AG10803 (cell line): ENCODE measurements around the gene CALHM1.

Experiments used
- DNase-seq: peaks from one replicate; pipeline ENCODE4 v3.0.0; 2010; ENCODE audit warnings: low read depth
- H3K4me3 ChIP-seq: 2 replicates; pipeline ENCODE4 v1.5.1; 2011; ENCODE audit warnings: mild to moderate bottlenecking, low read length, control low read depth
- TF ChIP-seq, protein P1 (sequence below): conservative IDR thresholded peaks from 2 replicates; pipeline ENCODE4 v1.5.1; 2011; ENCODE audit warnings: mild to moderate bottlenecking, low read length, control low read depth, inconsistent platforms

CALHM1 gene

DNA sequence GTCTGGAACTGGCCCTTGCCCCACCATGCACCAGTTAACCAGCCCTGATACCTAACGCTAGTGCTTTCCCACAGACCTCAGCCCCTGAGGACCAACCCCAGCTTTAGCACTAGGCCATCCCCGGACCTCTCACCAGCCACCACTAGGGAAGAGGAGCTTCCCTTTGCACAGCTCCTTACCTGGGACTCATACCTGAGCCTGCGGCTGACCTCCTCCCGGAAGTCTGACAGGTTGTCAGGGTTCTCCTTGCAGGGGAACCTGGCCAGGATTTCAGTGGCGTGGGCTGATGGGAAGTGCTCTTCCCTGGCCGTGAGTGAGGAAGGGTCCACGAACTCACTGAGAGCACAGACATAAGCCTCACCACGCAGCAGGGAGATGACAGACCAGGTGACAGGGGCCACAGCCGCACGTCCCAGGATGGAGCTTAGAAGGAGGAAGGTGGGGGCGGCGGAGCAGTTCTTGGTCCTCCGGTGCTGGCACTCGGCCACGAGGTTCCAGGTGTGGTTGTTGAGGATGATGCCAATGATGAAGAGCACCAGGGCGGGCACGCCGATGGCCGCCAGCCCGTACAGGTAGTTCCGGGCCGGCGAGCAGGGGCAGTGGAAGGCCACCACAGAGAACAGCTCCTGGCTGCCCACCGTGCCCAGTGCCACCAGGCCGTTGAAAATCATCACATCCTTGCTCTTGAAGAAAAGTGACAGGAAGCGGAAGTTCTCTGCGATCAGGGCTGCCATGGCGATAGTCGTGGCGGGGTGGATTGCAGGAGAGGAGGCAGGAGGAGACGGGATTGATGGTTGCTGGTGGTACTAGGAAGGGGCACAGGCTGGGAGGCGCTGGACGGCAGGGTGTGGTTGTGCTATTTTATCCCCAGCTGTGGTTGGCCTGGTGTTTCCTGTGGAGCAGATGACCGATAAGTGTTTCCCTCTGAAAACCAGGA lies 9.2 kb downstream of the CALHM1 start:
- peak overlapping the region; percentile 87 for H3K4me3 ChIP-seq
- DNase-seq = no peak
- TF ChIP-seq, protein P1, sequence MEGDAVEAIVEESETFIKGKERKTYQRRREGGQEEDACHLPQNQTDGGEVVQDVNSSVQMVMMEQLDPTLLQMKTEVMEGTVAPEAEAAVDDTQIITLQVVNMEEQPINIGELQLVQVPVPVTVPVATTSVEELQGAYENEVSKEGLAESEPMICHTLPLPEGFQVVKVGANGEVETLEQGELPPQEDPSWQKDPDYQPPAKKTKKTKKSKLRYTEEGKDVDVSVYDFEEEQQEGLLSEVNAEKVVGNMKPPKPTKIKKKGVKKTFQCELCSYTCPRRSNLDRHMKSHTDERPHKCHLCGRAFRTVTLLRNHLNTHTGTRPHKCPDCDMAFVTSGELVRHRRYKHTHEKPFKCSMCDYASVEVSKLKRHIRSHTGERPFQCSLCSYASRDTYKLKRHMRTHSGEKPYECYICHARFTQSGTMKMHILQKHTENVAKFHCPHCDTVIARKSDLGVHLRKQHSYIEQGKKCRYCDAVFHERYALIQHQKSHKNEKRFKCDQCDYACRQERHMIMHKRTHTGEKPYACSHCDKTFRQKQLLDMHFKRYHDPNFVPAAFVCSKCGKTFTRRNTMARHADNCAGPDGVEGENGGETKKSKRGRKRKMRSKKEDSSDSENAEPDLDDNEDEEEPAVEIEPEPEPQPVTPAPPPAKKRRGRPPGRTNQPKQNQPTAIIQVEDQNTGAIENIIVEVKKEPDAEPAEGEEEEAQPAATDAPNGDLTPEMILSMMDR = no peak

DNA sequence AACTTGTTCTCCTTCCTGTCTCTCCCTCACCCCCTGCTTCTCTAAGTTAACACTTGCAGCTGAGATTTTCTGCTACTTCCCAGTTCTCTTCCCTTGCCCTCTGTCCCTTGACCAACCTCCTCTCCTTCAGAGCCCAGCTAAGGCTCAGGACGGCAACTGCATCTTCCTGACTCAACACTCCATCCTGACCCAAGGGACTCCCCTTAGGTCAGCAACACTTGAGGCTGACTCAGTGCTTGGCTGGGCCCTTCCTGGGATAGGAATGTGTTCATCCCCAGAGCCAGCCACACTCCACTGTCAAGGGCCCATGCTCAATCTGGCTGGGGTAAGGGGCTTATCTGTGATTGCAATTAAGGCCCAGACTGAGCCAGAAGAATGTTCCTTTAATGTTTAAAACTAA lies 10.0 kb downstream of the CALHM1 start:
- DNase-seq = peak; percentile 87
- peak overlapping the region; percentile 29; the same call in 1 of the 2 replicates for H3K4me3 ChIP-seq

DNA sequence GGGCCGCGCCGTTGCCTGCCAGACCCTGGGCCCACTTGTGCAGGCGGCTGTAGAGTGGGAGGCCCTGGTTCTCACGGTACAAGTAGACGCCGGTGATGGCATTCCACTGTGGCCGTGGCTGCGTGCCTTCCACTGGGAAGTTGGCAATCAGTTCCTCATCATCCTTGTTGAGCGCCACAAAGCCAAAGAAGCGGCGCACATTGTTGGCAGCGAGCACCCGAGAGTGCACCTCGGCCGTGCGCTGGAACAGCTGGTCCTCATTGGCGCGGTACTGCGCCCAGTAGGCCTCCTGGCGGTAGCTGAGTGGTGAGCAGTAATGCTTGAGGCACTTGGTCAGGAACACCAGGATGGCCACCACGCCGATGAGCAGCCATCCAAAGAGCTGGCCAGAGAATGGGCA lies 11.5 kb downstream of the CALHM1 start:
- no peak overlapping the region for H3K4me3 ChIP-seq
- no peak for DNase-seq
- TF ChIP-seq, protein P1 = no peak

More for the DNA sequence above, 10.0 kb downstream of the CALHM1 start:
- TF ChIP-seq, protein P1 = no peak

DNA sequence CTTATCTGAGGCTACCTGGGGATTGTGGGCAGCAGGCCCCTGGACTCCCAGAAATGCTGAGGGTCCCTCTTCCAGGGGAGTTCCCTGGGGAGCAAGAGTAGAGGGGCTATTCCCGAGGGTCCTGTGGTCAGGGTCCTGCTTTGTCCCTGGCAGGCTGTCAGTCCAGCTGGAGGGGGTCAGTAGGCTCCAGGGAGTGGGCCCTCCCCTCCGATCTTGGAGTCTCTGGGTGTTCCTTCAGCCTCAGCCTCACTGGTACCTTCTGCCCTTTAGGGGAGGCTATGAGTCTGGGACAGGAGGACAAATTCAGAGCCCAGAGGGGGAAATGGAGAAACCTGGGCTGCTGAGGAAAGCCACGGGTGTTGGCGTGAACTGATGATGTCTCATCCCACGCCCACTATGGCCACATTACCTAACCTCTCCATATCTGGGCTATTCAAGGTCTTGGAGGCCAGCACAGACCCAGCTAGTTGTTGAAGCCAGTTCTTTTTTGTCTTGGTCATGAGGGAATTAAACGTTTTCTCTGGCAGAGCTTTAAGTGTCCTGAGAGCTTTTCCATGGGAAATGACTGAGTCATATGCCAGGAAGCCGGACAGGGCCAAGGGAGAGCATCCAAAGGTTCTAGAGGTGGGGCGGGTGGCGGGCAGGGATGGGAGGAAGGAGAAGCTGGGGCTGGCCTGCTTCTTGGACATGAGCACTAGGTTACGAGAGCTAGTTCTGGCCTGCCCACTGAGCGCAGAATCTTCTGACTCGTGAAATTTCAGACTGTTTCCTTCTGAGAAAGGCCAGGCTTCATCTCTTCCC lies 12.7 kb downstream of the CALHM1 start:
- no peak overlapping the region for H3K4me3 ChIP-seq
- DNase-seq = peak; percentile 88
- TF ChIP-seq, protein P1 = no peak

DNA sequence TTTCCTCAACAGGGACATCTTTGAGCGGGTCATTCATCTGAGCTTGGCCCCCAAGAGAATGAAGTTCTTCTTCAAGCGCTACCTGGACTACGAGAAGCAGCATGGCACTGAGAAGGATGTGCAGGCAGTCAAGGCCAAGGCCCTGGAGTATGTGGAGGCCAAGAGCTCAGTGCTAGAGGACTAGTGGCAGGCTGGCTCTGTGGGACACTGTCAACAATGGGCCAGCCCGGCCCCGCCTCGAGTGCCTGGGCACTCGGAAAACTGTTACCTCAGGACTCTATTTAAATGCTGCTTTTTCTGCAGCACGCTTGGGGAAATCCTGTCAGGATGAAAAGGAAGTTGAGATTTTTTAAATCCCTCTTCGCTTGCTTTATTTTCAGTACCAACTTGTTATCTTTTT lies 13.3 kb downstream of the CALHM1 start:
- no peak overlapping the region for H3K4me3 ChIP-seq
- TF ChIP-seq, protein P1 = no peak
- DNase-seq = no peak

DNA sequence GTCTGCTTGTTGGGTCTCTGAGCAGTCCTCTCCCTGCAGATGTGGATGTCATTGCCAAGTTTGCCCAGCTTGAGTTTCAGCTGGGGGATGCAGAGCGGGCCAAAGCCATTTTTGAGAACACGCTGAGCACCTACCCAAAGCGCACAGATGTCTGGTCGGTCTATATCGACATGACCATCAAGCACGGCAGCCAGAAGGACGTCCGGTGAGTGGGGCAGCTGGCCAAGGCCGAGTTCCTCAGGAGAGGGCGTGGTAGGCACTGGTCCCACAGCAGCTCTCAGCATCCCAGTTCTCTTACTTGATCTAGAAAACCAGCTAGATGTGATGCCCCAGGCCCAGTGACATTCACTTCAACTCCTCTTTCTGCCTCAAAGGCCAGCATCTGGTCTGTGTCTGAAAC lies 14.2 kb downstream of the CALHM1 start:
- no peak for DNase-seq
- TF ChIP-seq, protein P1 = no peak
- no peak overlapping the region for H3K4me3 ChIP-seq
